Adipose tissue (tissue), 3 donors: ENCODE measurements around the gene ACSL3. TPM values are rescaled to one million over a fixed set of nuclear protein-coding genes. Genes with fewer than 3 reads are reported as not detected.
"Not testable (repeated sequence)": the region's sequence is repeated elsewhere in the genome, so short reads cannot be mapped to it uniquely, and the experiment has no call there.

ENCODE experiments used
- H3K27ac ChIP-seq: one replicate; pipeline ENCODE4 v1.5.1; 2013; ENCODE audit warnings: low read depth, low read length
- WGBS, 3 donors: extraction: QIAGEN DNeasy Blood & Tissue Kit; methylation state at CpG; one replicate each; pipeline ENCODE4 v1.1.7; 2013; 5-methylcytosine and 5-hydroxymethylcytosine counted together
- polyA plus RNA-seq, 3 donors: library from polyadenylated mRNA; stranded (reverse); fragments of 200-250 nt; gene quantifications; one replicate each; pipeline ENCODE4 v1.2.3, GENCODE V29; 2013
- donor health status: healthy with polysubstance abuse.
- donor health status: Bipolar disorder and iron deficiency.
- donor health status: healthy.

ACSL3 gene
- polyA plus RNA-seq, 3 donors, result 8.9 to 36.3 (median 20.7) TPM

- no peak overlapping the region for H3K27ac ChIP-seq
- WGBS, 3 donors, result 59 to 63% (median 60%) methylated on average over 3 of the region's 3 CpGs
These were observed 118.6 kb downstream of the ACSL3 start for GRCh38 chr2:222979484-222979883.

GRCh38 chr2:222982010-222982908 is 121.4 kb downstream of the ACSL3 start:
- 62 to 80% (median 64%) methylated on average over 8 of the region's 8 CpGs for WGBS, 3 donors
- no peak overlapping the region for H3K27ac ChIP-seq

DNA sequence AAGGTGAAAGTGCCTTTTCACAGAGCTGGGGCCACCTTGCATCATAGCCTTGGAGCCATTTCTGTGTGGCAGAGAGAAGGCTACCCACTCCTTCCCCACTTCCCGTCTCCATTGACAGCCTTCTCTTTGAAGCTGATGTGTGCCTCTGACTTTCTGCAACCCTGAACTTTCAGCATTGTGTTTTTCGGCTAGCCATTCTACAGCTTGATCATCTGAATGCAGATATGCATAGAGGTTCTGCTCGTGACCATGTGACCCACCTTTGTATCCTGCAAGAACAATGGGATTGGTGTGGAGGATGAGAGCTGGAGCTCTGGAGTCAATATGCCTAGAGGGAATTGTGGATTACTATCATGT is 122.1 kb downstream of the ACSL3 start:
- 77 to 83% (median 80%) methylated on average over 3 of the region's 3 CpGs for WGBS, 3 donors
- no peak overlapping the region for H3K27ac ChIP-seq

- WGBS, 3 donors, result 68 to 89% (median 84%) methylated on average over 2 of the region's 2 CpGs
- no peak overlapping the region for H3K27ac ChIP-seq
These were observed 124.1 kb downstream of the ACSL3 start for GRCh38 chr2:222984908-222985307.

GRCh38 chr2:222989431-222989830 is 128.6 kb downstream of the ACSL3 start:
- no peak overlapping the region for H3K27ac ChIP-seq

DNA sequence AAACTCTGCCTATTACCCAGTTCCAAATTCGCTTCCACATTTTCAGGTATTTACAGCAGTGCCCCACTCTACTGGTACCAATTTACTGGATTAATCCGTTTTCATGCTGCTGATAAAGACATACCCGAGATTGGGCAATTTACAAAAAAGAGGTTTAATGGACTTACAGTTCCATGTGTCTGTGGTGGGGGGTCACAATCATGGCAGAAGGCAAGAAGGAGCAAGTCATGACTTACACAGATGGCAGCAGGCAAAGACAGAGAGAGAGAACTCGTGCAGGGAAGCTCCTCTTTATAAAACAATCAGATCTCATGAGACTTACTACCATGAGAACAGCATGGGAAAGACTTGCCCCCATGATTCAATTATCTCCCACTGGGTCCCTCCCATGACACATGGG is 129.4 kb downstream of the ACSL3 start:
- H3K27ac ChIP-seq, result not testable (repeated sequence)

GRCh38 chr2:222992137-222992536 is 131.3 kb downstream of the ACSL3 start:
- H3K27ac ChIP-seq, result no peak overlapping the region
- WGBS, 3 donors, result 33 to 47% (median 45%) methylated on average over 2 of the region's 2 CpGs

More for the DNA sequence above, 129.4 kb downstream of the ACSL3 start:
- 71 to 85% (median 78%) methylated on average over 4 of the region's 4 CpGs for WGBS, 3 donors

Other genes with a start within 250 kb of the ACSL3 start
- gene FARSB, start 204.9 kb upstream of the ACSL3 start, polyA plus RNA-seq, result 10 to 100 TPM in 2 of 3 donors, 1 to 10 TPM in 1; 9.1 to 14.3 (median 11.9) TPM
- gene MOGAT1, start 189.4 kb upstream of the ACSL3 start, polyA plus RNA-seq, result 1 to 10 TPM in 1 of 3 donors, under 1 TPM in 1, not detected in 1; 0.30 to 1.8 TPM
- gene KCNE4, start 191.2 kb downstream of the ACSL3 start, polyA plus RNA-seq, result 1 to 10 TPM; 1.5 to 8.2 (median 6.9) TPM